Activated CD8-positive, alpha-beta memory T cell treated with anti-CD3 and anti-CD28 coated beads for 1 hour (primary cell): ENCODE data around the gene OASL.
"Not testable (repeated sequence)": the region's sequence is repeated elsewhere in the genome, so short reads cannot be mapped to it uniquely, and the experiment has no call there.

Experiments
- DNase-seq, 2 donors: peaks; one replicate each; pipeline ENCODE4 v3.0.0-alpha.2; 2020; ENCODE audit warnings: low read depth in 1 of 2; ENCODE audit errors: extremely low read depth in 1 of 2

OASL gene

GRCh38 chr12:121038861-121039668, at the start of gene OASL:
TSS of gene OASL (minus strand) at chr12:121039246. CDS start at chr12:121038971, 275 bp downstream.
- DNase-seq: peak in 1 of 2 donors; percentile 51

DNA sequence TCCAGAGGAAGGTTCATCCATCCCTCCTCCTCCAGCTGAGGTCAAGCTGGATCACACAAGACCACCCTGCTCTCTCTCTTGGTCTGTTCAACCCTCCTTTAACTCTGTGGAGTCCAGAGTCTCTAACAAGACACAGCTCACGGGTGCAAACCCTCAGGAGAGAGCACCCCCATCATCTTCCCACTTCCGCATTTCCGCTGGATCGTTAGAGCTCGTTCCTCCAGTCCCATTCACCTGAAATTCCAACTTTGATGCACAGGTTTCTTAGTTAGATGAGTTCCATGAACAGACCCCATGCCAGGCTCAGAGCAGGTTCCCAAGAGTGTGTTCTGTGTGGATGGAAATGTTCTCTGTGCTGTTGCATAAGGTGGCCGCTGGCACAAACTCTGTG, 49.1 kb upstream of the OASL start:
- DNase-seq: no peak

DNA sequence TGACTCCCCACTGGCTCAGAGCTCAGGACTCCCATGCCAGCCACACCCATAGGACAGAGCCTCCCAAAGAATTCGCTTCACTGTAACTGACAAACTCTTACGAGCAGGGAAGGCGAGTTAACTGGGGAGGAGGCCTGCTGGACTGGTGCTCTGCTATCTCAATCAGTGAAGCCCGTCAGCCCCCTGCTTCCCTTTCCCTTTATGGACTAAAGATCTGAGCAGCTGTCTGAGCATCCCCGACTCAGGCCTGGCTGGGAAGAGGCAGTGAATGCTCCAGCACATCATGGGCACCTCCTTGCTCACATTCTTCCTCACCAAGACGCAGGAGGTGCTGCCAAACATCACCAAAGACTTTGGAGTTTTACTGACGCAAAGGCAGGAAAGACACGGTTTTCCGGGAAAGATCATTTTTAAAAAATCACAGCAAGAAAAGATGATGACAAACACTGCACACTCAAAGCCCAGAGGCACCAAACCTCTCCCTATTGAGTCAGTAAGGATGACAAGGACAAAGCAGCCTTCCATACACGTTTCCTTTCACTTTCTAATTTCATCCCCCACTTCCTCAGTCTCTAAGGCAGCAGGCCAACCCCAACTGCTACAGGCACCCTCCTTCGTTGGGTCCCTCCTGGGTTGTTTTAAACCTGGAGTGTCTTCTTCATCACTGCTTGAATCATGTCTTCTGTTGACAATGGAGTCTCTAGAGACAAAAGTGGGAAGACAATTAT, 48.6 kb upstream of the OASL start:
- DNase-seq: no peak

GRCh38 chr12:121086781-121087295, 47.8 kb upstream of the OASL start:
- no peak for DNase-seq

DNA sequence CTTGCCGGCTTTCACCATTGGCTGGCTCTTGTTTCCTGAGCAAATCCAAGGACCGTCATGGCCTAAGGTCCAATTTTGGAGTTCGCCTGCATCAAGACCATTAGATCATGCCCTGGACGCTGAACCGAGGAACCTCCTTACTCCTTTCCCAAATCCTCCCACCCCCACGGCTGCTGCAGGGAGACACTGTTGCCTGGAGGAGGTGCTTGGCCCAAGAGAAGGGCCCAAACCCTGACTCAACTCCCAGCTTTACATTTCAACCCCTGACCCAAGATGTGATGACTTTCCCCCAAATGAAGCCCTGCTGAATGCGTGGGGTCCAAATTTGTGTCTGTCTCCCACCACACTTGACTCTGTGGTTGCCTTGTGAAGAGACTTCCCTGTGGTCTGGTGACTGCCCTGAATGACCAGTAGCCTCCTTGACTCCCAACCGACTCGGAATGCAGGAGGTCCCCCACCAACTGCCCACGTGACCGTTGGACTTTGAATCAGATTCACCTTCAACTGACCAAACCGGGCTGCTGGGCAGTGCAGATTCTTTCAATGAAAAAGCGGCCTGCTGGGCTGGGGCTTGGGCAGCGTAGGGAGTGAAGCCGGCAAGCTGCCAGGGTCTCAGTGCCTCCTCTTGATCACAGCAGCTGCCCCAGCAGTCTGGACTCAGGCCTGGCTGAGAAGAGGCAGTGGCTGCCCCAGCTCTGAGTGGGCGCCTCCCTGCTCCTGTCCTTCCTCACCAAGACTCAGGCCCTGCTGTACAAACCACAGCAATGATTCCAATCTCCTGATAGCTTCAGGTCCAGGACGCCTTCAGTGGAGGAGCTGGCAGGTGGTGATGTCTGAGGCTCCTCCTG, 46.7 kb upstream of the OASL start:
- no peak for DNase-seq

DNA sequence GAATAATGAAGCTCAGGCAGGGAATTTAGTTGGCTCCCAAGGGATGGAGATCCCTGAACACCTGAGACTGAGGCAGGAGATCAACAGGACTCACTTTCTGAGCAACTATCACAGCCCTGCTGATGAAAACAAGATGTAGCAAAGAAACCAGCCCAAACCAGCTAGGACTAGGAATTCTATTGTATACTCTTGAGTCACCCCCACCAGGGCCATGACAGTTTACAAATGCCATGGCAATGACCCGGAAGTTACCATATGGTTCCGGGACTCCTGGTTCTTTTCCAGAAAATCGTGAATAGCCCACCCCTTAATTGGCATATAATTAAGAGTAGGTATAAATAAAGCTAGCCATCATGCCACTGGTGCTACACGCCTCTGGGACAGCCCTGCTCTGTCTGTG, 46.0 kb upstream of the OASL start:
- no peak for DNase-seq

- DNase-seq: no peak
Measured at GRCh38 chr12:121084229-121084628, 45.2 kb upstream of the OASL start.

- no peak for DNase-seq
Measured at GRCh38 chr12:121080909-121081308, 41.9 kb upstream of the OASL start.

DNA sequence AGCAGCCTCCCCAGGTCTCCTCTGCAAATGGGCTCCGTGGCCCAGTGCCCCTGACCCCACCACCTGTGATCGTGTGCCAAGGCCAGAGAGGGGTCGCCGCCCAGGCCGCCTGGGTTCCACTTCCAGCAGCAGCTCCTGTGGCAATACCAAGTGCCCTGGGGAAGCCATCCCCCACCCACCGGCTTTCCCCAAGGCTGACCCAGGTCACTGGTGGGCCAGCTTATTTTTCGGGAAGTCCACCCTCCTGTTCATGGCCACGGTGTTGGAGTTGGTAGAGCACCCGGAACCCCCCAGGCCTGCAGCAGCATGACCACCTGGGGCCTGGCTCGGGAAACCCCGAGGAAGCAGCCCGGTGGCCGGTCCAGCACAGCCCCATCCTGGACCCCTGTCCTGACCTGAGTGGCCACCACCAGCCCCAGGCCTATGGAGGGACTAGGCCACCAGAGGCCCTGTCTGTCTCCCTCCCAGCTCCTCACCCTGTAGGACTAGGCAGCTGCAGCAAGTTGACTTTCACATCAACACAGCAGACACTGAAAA, 40.8 kb upstream of the OASL start:
- no peak for DNase-seq

GRCh38 chr12:121077440-121077839, 38.4 kb upstream of the OASL start:
- DNase-seq: not testable (repeated sequence)

DNA sequence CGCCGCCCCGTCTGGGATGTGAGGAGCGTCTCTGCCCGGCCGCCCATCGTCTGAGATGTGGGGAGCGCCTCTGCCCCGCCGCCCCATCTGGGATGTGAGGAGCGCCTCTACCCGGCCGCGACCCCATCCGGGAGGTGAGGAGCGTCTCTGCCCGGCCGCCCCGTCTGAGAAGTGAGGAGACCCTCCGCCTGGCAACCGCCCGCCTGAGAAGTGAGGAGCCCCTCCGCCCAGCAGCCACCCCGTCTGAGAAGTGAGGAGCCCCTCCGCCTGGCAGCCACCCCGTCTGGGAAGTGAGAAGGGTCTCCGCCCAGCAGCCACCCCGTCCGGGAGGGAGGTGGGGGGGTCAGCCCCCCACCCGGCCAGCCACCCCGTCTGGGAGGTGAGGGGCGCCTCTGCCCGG, 36.9 kb upstream of the OASL start:
- not testable (repeated sequence) for DNase-seq

GRCh38 chr12:121072147-121072546, 33.1 kb upstream of the OASL start:
- no peak for DNase-seq

DNA sequence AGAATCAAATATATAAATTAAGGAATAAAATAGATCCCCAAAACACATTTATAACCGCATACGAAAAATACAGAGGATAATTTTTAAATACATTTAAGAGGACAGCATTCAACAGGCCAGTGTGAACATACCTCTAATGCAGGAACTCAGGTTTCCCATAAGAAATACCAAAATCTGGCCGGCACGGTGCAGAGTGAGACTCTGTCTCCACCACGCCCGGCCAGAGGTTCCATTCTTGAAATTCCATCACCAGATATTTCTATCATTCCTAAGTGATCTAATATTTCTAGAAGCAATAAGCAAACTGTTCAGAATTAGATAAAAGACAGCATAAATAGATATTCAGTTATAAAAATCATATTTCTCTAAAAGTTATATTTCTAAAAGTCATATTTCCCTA, 30.2 kb upstream of the OASL start:
- DNase-seq: no peak

DNA sequence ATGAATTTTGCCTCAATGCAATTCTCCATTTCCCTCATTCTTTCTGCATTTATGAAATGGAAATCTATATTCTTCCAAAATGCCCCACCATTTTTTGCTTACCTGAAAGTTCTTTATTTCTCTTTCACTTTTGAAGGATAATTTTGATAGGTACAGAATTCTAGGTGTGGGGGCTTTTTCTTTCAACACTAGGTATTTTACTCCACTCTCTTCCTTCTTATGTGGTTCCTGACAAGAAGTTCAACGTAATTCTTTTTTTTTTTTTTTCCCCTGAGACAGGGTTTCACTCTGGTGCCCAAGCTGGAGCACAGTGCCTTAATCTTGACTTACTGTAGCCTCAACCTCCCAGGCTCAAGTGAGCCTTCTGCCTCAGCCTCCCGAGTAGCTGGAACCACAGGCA, 26.3 kb upstream of the OASL start:
- no peak for DNase-seq

DNA sequence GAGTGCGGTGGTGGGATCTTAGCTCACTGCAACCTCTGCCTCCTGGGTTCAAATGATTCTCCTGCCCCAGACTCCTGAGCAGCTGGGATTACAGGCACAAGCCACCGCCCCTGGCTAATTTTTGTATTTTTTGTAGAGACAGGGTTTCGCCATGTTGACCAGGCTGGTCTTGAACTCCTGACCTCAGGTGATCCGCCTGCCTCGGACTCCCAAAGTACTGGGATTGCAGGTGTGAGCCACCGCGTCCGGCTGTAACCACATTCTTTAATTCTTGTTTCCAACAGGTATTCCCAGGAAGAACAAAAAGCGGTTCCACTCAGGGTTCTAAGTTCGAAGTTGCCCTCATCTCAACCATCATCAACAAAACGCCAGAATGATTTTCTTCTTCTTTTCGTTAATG, 25.5 kb upstream of the OASL start:
- not testable (repeated sequence) for DNase-seq

DNA sequence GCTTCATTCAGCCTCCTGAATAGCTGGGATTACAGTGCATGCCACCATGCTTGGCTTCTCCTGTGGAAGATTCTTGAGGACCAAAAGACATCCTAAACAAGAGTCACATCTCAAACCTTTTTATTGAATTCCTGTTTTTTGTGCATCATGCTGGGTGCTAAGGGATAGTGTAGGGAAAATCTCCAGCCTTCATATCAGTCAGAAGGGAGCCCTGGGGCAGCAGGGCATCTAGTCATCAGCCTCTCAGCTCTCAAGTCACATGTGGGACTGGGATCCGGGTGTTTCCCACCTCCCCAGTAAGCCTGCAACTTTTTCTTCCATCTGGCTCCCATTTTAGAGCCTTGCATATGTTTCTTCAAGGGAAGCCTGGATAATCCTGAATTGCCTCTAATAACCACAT, 25.1 kb upstream of the OASL start:
- no peak for DNase-seq

DNA sequence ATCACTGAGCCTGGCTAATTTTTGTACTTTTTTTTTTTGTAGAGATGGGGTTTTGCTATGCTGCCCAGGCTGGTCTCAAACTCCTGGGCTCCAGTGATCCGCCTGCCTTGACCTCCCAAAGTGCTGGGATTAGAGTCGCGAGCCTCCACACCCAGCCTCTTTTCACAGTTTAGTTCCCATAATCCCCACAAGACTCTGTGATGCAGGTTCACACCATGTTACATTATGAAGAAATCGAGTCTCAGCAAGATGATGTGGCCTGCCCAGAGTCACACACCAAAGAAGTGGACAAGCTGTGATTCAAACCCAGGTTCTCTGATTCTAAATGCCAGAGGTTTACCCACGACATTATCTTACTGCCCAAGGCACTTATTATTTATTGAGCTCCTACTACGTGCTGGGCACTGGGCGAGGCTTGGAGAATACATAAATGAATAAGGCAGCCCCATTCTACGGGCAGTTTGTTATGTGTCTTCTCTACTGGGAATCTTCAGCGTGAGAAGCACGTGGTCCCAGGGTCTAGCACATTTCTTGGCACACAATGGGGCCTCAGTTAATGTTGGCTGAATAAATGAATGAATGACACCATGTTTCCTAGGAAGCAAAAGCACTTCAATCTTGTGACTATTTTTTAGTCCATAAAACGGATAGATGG, 23.5 kb upstream of the OASL start:
- DNase-seq: no peak

GRCh38 chr12:121061831-121062230, 22.8 kb upstream of the OASL start:
- no peak for DNase-seq

DNA sequence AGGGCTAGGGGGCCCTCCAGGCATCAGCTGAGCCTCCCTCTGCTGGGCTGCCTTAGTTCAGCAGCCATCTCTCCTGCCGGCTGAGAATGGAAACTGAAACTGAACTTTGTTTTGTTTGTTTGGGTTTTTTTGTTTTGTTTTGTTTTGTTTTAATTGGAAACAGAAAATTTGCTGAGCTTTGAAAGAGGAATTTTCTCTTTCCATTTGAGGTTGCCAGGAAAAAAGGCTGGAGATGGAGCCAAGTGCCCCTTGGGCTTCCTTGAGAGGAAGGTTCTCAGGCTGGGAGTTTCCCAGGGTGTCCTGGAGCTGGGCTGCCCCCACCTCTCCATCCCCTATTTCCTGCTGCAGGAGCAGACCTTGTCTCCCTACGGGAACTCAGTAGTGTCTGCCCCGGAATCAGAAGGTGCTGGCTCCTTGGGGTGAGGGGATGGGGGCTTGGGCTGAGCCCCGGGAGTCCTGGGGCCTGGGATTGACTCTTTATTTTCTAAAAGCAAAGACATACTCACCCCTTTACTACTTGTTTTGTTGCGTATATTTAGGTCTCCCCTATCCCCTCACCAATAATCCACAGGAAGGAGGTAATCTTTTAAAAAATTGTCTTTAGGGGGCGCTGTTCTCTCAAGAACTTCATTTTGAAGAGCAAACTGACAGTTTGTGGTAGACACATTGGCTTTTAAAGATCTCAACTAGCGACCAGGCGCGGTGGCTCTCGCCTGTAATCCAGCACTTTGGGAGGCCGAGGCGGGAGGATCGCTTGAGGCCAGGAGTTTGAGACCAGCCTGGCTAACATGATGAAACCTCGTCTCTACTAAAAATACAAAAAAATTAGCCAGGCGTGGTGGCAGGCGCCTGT, 21.3 kb upstream of the OASL start:
- peak in 1 of 2 donors; percentile 41 for DNase-seq
